HG03135 (cell line): ENCODE measurements around the gene CTNNA3.

ENCODE experiments used
- ATAC-seq: cut with Tn5 transposase; IDR thresholded peaks from one replicate; pipeline ENCODE4 v1.9.1; 2021; ENCODE audit warnings: mild to moderate bottlenecking, moderate library complexity; ENCODE audit not compliant: unreplicated experiment

CTNNA3 gene

DNA sequence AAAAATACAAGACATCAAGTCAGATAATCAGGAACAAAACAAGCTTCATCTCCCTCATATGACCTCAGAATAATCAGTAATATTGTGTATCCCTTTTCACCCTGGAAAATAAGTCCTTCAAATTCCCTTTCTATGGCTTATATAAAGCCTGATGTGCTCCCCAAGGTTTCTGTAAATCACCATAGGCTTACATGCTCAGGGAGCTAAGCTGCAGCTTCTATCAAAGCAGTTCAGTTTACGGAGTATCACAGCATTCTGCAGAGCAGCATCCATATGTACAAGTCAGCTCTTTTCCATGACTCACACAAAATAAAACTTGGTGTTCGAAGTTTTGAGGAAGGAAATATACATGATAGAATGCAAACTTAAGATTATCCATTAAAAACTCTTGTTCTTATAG is 544.5 kb downstream of the CTNNA3 start:
- ATAC-seq = no peak

DNA sequence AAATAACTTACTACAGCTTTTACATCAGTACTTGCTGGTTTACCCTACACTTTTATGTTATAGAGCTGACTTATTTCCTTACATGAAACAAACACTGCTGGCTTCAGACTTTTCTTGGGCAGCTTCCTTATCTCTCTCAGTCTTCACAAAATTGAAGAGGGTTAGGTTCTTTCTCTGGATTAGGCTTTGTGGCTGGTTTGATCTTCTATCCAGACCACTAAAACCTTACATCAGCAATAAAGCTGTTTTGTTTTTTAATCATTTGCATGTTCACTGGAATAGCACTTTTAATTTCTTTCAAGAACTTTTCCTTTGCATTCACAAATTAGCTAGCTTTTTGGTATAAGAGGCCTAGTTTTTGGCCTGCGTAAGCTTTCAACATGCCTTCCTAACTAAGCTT is 551.5 kb downstream of the CTNNA3 start:
- ATAC-seq = no peak

DNA sequence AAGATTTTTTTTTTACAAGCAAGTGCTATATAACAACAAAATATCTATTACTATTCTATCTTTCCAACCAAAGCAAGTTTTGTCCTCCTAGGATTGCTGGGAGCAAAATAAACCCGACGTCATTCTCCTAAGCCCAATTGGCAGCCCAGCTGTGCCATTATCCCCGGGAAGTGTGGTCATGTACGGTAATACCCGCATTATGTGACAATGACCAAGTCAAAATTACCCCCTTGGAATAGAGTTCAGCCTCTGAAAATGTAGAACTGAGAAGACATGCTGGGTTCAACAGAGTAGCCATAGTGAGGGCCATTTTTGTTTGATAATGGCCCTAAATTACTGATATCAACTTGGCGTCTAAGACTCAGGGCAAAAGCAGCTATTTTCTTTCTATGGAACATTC is 554.7 kb downstream of the CTNNA3 start:
- no peak for ATAC-seq

DNA sequence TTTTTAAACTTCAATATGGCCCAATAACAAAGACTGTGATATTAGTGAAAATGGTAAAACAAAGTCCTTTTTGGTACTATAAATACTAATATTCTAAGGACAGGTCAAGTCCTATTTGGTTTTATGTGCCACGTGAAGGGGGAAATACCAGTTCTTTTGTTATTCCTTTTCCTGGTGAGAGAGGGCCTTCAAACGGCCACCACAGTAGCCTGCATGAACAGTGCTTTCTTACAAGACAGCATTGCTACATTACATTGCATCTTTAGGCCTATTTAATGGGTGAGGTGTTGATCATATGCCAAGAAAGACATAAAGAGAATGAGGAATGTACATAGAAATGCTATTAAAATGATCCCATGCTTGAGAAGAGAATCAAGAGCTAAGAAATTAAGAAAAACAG is 555.4 kb downstream of the CTNNA3 start:
- no peak for ATAC-seq

DNA sequence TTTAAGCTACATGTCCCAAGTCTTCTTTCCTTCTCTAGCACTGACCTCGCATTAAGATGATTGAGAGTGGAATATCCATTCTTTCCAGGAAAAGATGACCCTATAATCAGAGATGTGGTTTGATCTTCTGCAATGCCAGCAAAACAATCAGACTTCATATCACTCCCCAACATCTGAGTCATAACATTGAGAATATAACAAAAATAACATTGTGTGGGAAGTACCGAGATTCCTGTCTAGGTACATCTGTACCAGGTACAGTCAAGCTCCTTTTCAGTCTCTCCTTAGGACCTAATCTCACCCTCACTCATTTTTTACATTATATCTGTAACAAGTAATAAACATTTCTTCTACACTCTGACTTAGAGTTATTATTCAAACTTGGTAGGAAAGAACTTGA is 568.6 kb downstream of the CTNNA3 start:
- ATAC-seq = no peak

DNA sequence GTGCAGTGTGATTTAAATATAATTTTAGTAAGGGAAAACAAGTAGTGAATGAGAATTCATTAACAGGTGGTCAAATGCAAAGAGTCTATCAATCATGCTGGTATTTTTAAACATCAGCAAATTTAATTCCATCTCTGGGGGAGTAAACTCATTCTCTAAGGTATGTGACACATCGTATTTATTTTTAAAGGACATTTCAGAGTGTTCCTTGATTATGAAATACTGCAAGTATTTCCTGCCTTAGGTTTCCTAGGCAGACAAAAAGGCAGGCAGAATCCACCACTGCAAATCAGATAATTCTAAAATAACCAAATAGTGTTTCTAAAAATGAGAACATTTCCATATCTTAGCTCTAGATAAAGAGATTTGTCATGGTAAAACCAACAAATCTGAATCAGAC is 576.3 kb downstream of the CTNNA3 start:
- no peak for ATAC-seq

DNA sequence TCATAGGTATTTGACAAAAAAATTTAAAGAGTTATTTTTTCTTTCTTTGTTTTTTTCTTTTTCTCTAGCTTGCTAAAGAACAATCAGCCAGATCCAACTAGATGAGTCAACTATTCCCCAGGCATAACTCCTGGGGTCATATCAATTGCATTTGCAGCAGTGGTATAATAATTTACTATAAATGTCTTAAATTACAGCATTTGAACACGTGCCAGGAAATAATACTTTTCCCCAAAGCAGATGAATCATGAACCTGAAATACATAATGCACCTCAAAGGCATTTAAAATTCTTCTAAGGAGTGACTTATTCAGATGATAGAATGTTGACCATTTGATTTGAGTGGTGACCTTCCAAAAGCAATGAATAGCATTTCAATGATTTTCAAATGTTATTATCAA is 580.0 kb downstream of the CTNNA3 start:
- ATAC-seq = no peak

DNA sequence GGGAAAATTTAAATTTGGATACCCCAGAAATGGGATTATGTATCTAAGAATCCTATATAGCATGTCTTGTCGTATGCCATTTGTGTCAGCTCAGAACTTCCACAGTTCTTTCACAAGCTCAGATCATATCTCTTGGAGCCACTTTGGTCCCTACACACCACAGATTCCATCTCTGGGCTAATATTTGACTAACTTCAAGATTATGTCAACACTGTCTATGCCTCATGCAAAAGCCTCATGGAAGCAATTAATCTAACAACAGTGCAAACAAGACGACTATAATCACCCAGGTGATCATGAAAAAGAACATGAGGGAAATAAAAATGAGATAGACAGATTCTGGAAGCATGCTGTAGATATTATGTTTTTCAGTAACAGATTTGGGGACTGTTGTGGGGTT is 581.0 kb downstream of the CTNNA3 start:
- ATAC-seq = no peak

DNA sequence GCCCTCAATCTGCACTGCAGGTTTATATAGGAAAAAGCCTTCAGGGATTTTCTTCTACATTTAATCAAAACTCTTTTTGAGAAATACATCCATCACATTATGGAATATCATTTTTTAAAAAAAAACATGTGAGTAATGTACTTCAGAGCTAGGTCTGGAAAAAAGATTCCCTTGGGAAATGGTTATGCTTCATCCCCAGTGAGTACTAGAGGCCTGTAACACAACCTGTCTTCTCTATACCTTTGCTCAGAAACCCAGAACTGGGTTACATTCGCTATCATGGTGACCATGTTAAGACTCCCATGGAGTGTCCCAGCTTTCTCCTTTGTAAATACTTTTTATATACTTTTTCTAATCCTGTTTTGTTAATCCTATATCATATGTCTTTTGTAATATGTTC is 583.2 kb downstream of the CTNNA3 start:
- no peak for ATAC-seq

DNA sequence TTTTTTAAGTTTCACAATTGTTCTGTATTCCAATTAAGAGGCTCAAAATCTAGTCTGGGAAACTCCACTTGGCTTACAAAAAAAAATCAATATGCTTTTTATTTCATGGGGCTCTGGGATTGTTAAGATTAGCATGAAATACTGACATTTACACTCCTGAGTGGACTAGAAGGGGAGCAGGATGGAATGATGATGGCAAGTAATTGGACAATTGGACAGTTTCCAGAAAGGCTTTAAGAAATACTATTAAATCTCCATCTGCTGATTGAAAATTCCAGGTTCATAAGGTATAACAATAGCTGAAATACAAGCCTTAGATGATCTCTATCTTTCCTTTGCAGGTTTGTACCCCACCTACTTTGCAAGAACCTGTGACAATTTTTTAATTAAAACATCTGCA is 585.7 kb downstream of the CTNNA3 start:
- ATAC-seq = no peak

DNA sequence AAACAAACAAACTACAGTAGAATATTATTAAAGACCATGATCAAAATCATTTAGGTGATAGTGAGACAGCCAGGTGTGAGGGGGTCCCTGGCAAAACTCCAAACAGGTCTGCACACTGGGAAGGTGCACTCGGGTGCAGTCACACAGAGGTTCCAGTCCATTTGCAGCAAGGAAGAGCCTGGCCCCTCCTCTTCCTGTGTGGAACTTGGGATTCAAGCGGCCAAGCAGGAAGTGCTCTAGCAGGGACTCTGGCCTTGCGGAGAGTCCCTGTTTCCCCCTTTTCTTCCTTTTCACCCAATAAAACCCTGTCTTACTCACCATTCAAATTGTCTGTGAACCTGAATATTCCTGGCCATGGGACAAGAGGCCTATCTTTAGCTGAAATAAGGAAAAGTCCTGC is 588.3 kb downstream of the CTNNA3 start:
- ATAC-seq = no peak

DNA sequence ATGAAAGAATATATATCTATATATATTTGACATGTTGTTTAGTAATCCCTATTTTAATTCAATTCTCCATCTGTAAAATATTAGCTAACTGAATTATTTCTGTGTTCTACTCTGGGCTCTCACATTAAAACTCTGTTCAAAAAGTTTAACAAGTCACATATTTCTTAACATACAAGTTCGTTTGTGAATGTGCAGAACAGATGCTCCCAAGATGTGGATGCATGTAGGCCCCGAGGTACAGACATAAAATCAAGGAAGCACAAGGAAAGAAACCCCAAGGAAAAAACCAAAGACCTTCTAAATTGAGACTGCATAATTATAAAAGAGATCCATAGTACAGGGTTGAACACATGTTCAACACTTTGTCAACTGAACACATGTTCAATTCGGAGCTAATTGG is 595.0 kb downstream of the CTNNA3 start:
- ATAC-seq = no peak

DNA sequence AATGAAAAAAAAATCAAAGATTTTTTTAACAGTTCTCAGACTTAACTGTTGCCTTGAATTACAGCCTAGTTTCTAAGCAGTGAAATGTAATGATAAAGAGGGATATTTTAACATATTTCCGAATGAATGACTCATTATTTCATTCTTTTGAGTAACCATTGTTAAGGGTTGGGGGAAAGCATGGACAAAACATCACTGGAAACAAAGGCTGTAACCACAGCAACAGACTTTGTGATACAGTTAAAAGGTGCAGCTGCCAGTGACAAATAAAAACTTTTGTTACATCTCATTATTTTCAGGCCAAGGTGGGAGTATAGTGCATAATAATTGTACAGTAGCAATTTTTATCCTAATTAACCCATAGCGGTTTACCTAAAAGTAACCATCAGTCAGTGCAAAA is 597.5 kb downstream of the CTNNA3 start:
- no peak for ATAC-seq

DNA sequence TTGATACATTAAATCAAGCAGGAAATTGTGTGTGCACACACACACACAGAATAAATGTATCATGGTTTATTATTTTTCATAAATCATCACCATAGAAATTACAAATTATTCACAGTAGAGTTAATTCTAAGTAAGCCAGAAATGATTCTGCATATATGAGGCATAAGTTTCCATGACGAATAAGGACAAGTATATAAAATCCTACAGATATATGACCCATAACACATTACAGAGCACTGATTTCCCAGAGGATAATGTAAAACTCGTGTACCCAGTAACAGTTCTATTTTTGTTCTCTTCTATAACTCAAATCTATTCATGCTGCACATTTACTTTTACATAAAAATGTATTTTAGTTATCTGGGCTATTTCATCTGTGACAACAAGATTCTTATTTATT is 600.5 kb downstream of the CTNNA3 start:
- ATAC-seq = no peak

DNA sequence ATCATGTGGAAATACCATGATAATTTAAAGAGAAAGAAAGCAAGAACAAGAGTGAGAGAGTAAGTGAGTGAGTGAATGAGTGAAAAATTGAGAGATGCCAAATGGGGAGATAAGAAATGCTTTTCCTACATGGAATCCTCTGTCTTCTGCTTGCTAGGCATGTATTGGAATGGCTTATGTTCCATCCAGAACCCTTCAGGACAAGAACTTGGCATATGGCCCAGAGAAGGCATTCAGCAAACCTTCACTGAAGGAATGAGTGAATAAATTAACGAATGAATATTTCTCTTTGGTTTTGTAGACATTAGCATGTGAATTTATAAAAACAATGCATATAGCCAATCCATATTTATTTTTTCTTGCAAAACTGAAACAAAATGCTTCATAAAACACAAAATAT is 608.0 kb downstream of the CTNNA3 start:
- ATAC-seq = no peak

DNA sequence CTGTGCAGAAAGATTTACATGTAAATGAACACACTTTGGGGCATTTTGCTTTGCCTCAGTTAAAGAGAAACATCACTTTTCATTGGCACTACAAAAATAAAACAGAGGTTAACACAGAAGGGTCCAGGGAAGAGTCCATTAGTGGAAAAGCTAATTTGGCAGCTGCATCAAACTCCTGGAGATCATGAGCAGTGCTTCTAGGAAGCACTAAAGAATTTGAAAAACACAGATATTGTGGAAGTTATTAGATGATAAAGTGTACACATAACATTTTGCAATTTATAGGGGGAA is 608.9 kb downstream of the CTNNA3 start:
- ATAC-seq = no peak

DNA sequence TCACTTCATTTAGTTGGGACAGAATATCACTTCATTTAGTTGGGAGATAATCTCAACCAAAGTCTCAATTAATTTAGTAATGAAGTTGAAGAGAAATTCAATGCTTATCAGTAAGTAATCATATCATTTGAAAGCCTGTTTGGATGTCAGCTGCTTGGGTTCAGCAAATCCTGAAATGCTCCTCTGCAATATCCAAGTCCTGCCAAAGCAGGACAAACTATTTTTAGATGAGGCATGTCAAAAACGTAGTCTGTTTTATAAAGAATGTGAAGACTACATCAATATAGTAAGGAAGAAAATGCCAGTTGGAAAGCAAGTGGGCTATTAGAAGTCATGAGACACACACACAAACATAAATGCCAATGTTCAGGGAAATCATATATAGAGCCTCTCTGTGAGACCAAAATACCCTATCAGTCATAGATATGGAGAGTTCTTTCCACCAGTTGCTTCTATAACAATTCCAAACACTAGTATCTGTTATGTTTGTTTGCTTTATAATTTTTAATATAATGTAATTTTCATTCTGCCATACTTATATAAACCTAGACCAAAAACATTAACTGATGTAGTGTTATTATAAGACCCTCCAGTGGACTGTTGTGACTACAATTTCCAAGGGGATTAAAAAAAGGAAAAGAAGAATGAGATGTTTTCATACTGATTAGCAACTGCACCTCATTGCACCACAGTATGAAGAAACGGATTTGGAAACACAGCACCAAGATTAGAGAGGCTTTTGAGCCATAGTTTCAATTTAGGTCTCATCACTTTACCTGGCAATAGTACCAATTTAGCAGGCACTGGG is 609.5 kb downstream of the CTNNA3 start:
- no peak for ATAC-seq

DNA sequence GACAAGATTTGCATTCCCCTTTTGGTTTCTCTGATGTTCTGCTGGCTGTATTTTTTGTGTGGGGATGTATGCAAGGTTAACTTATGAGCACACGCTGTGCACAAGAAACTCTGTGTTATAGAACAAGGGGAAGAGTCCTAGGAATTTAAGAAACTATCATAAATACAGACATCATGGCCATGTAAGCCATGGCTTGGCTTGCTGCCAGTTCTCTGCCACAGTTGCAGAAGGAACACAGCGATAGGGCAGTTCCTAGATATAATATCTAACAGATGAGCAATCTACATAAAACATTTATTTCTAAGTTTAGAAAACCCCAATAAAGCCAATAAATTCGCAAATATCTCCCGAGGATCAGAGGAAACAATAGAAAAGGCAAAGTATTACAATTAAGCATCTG is 616.9 kb downstream of the CTNNA3 start:
- ATAC-seq = no peak

DNA sequence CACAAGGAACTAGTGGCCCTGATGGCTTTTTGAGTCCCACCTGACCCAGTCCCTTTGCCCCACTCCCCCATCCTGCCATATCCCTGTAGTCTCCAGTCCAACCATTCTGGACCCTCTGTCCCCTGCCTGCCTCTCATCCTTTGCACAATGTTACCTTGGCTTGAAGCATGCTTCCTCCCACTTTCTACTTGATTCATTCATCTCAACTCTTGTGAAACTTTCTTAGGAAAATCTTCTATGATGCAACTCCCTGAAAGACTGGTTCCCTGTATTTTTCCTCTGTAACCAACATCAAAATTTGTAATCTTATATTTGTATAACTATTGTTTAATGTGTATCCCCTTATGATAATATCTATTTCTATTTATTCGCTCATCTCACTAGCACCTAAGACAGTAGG is 618.6 kb downstream of the CTNNA3 start:
- no peak for ATAC-seq

DNA sequence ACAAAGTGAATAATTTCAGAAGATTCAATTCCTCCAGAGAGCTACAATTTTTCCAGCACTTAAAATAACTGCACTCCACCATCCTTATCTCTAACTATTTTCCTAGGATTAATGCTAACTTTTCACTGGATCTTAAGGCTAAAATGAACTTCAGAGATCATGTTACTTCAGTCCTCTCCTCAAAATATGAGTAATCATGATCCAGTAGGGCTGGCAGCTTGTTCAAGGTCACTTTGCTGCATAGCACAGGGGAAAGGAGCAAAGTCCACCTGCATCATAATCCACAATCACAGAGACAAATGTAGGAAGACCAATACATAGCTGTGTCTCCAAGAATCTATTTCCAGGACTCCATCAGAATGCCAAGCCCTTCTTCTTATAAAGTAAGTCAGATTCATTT is 619.9 kb downstream of the CTNNA3 start:
- ATAC-seq = no peak

DNA sequence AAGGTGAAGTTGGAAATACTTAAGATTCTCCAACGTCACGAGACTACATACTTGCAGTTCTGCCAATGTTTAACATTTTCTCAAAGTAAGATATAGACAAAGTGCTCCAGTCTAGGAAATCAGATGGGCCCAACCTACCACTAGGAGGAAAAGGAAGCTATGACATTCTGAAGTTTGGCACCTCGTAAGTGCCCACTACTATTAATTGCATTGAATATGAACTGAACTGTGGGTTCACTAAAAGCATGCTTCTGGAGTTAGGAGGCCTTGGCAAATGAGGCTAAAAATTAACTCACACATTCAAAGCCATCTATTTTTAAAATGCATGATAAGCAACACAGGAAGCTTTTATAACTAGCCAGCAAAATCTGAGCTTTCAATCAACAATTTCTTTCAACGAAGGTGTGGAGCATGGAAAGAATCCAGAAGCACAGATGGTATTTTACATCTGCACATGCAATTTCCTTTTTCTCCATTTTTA is 620.5 kb downstream of the CTNNA3 start:
- no peak for ATAC-seq

DNA sequence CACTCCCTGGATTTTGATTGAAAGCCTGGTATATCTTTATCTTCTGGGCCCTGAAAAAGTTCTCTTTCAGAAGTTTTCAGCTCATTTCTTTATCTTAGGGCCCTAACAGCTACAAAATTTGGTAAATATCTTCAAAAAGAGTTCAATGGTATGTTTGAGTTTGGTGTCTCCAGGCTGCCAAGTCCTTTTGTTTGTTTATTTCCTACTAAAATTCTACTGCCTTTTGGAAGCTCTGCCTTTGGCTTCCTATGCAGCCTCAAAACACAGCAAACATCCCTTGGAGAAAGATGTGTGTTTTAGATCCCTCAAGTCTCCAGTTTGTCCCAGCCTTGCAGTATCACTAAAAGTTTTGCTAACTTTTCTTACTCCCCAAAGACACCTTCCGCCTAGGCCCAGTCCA is 623.3 kb downstream of the CTNNA3 start:
- no peak for ATAC-seq

DNA sequence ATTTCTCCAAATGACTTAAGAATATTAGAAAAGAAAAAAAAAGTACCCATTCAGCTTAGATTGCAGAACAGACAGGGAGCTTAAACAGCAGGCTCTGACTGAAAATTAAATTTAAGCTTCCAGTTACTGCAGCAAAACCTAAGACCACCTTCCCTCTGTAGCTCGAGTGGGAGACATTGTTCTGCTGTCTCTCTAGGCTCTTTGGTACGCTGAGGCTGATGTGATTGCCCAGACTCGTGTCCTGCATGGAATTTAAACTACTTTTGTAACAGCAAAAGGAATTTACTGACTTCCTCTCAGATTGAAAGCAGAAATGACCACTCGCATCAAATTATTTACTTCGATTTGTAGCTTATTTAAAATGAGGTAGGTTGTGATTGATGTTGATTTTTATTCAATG is 645.6 kb downstream of the CTNNA3 start:
- ATAC-seq = no peak
